Sigmoid colon (tissue), 4 donors: ENCODE measurements around the gene NELFB.

Experiments used
- POLR2A ChIP-seq, 2 donors: fragments of 450-650 bp; IDR thresholded peaks; one replicate each; pipeline ENCODE4 v1.6.1; 2016; ENCODE audit warnings: antibody characterized with exemption in 2 of 2, mild to moderate bottlenecking in 2 of 2, moderate library complexity in 2 of 2
- POLR2AphosphoS5 ChIP-seq, 4 donors: sonication (generic); formaldehyde crosslinking; IDR thresholded peaks; one replicate each; pipeline ENCODE4 v1.6.1; 2017; ENCODE audit warnings: antibody characterized with exemption in 4 of 4
- TF ChIP-seq, protein P1 (sequence below), 4 experiments: fragments of 450-650 bp in 3 of 4; fragments of 200-600 bp in 1 of 4; IDR thresholded peaks; one replicate each; pipeline ENCODE4 v1.5.1; 2016 to 2019; ENCODE audit warnings: antibody characterized with exemption in 4 of 4, mild to moderate bottlenecking in 3 of 4, moderate library complexity in 2 of 4

DNA sequence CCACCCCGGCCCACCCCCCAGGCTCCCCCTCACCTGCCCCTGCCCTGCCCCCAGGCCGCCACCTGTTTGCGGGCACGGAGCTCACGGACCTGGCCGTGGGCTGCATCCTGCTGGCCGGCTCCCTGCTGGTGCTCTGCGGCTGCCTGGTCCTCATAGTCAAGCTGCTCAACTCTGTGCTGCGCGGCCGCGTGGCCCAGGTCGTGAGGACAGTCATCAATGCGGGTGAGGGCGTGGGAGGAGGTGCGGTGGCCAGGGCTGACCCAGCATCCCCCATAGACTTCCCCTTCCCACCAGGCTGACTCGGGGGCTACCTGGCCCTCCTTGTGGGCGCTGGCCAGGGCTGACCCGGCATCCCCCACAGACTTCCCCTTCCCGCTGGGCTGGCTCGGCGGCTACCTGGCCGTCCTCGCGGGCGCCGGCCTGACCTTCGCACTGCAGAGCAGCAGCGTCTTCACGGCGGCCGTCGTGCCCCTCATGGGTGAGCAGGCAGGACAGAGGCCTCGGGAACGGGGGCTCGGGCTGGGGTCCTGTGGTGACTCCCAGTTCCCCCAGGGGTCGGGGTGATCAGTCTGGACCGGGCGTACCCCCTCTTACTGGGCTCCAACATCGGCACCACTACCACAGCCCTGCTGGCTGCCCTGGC lies 21.0 kb upstream of the NELFB start:
- TF ChIP-seq, protein P1, sequence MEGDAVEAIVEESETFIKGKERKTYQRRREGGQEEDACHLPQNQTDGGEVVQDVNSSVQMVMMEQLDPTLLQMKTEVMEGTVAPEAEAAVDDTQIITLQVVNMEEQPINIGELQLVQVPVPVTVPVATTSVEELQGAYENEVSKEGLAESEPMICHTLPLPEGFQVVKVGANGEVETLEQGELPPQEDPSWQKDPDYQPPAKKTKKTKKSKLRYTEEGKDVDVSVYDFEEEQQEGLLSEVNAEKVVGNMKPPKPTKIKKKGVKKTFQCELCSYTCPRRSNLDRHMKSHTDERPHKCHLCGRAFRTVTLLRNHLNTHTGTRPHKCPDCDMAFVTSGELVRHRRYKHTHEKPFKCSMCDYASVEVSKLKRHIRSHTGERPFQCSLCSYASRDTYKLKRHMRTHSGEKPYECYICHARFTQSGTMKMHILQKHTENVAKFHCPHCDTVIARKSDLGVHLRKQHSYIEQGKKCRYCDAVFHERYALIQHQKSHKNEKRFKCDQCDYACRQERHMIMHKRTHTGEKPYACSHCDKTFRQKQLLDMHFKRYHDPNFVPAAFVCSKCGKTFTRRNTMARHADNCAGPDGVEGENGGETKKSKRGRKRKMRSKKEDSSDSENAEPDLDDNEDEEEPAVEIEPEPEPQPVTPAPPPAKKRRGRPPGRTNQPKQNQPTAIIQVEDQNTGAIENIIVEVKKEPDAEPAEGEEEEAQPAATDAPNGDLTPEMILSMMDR (IDR thresholded peaks at IDR 0.05), result no peak
- no peak for TF ChIP-seq POLR2AphosphoS5 (IDR thresholded peaks at IDR 0.05)
- TF ChIP-seq POLR2A (IDR thresholded peaks at IDR 0.05), result no peak
